DMS 273 treated with DMSO at 0.1 percent for 48 hours (cell line): ENCODE measurements around the gene ZBTB11.
"Not testable (repeated sequence)": the region's sequence is repeated elsewhere in the genome, so short reads cannot be mapped to it uniquely, and the experiment has no call there.

Source experiments
- DNase-seq: peaks from one replicate; lab custom pipeline; 2025; lab: John Stamatoyannopoulos, UW

Gene ZBTB11

DNA sequence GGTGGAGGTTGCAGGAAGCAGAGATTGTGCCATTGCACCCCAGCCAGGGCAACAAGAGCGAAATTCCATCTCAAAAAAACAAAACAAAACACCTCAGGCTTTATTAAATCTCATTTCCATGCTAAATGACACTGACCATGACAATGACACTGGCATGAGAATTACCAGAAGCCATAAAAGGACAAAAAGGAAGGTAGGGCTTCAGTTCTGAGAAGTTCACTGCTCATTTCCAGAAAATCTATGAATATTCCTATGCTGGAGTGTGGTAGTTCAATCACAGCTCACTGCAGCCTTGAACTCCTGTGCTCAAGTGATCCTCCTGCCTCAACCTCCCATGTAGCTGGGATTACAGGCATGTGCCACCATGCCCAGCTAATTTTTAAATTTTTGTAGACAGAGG, 58.2 kb downstream of the ZBTB11 start:
- DNase-seq, result no peak

DNA sequence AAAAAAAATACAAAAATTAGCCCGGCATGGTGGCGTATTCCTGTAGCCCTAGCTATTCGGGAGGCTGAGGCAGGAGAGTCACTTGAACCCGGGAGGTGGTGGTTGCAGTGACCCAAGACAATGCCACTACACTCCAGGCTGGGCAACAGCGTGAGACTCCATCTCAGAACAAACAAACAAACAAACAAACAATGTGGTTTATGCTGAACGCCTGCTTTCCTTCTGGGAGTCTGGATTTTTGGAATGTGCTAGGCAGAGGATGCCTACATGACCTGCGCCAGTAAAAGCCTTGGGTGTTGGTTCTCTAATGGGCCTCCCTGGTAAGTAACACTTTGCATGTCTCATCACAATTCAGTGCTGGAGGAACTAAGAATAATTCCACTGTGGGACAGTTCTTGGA, 59.5 kb downstream of the ZBTB11 start:
- DNase-seq, result no peak

DNA sequence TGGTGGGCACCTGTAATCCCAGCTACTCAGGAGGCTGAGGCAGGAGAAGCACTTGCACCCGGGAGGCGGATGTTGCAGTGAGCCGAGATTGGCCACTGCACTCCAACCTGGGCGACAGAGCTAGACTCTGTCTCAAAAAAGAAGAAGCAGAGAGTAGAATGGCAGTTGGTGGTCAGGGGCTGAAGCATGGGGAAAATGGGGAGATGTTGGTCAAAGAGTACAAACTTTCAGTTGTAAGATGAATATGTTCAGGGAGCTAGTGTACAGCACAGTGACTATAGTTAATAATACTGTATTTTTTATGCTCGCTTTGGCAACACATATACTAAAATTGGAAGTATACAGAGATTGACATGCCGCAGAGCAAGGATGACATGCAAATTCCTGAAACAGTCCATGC, 61.4 kb downstream of the ZBTB11 start:
- no peak for DNase-seq

DNA sequence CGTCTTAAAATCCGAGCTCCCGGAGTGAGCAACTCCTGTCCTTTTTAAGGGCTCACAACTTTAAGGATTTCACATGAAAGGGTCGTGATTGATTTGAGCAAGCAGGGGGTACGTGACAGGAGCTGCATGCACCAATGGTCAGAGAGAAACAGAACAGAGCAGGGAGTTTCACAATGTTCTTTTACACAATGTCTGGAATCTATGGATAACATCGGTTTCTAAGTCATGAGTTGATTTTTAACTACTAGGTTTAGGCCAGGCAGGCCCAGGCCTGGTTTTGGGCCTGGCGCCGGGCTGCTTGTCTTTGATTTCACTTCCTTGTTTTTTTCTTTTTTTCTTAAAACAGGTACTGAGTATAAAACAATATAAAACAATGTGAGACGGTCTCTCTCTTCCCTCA, 63.9 kb downstream of the ZBTB11 start:
- not testable (repeated sequence) for DNase-seq

DNA sequence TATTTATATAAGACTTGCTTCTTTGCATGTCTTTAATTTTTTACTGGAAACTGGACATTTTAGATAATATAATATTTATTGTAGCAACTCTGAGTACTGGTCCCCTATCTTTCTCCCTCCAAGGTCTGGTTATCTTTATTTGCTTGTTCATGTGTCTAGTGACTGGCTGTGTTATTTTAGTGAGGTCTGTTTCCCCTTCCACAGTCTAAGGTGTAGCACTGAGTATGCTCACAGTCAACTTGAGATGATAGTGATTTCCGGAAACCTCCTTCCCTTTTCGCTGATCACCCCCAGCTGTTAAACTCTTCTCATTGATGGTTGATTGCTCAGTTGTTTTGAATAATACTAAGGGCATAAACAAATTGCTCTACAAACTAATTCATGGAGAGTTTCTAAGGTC, 65.9 kb downstream of the ZBTB11 start:
- no peak for DNase-seq

DNA sequence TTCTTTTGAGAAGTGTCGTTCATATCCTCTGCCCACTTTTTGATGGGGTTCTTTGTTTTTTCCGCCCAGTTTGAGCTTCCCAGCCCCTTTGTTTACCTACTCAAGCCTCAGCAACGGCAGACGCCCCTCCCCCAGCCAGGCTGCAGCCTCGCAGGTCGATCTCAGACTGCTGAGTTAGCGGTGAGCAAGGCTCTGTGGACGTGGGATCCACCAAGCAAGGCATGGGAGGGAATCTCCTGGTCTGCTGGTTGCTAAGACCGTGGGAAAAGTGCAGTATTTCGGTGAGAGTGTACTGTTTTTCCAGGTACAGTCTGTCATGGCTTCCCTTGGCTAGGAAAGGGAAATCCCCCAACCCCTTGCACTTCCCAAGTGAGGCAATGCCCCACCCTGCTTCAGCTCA, 71.5 kb downstream of the ZBTB11 start:
- not testable (repeated sequence) for DNase-seq

DNA sequence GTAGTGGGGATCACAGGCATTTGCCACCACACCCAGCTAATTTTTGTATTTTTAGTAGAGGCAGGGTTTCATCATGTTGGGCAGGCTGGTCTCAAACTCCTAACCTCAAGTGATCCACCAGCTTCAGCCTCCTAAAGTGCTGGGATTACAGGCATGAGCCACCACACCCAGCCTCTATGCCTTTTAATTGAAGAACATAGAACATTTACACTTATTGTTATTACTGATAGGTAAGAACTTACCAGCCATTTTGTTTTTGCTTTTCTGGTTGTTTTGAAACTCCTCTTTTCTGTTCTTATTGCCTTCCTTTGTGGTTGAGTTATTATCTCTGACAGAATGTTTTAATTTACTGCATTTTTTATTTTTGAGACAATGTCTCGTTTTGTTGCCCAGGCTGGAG, 73.7 kb downstream of the ZBTB11 start:
- no peak for DNase-seq

DNA sequence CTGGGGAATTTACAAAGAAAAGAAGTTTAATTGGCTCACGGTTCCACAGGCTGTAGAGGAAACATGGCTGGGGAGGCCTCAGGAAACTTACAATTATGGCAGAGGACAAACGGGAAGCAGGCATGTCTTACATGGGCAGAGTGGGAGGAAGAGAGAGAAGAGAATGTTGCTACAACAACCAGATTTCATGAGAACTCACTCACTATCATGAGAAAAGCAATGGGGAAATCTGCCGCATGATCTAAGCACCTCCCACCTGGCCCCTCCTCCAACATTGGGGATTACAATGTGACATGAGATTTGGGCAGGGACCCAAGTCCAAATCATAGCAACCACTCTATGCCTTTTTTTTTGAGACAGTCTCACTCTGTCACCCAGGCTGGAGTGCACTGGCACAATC, 74.2 kb downstream of the ZBTB11 start:
- no peak for DNase-seq
